Measurements from ENCODE around the gene ALOX12B.

GRCh38 chr17:8056976-8057625 is 30.4 kb downstream of the ALOX12B start:
- no peak for TF ChIP-seq EZH2 (IDR thresholded peaks at IDR 0.05; ENCODE audit: low read depth)
- no peak for TF ChIP-seq CTCF (conservative IDR thresholded peaks at IDR 0.05)

Measured in PC-9 (cell line).